Muscle of leg (tissue), 11 donors: ENCODE measurements around the gene OCRL. TPM values are rescaled to one million over a fixed set of nuclear protein-coding genes. Genes with fewer than 3 reads are reported as not detected.

ENCODE experiments used
- DNase-seq: peaks from one replicate; pipeline ENCODE4 v3.0.0; 2013
- H3K27ac ChIP-seq: one replicate; pipeline ENCODE4 v1.5.1; 2013; ENCODE audit warnings: mild to moderate bottlenecking, low read length, control low read depth
- H3K27me3 ChIP-seq: one replicate; pipeline ENCODE4 v1.6.1; 2013; ENCODE audit warnings: low read length; ENCODE audit not compliant: control insufficient read depth, insufficient read depth
- H3K36me3 ChIP-seq: one replicate; pipeline ENCODE4 v1.6.1; 2013; ENCODE audit warnings: low read length; ENCODE audit not compliant: control insufficient read depth, insufficient read depth
- H3K4me1 ChIP-seq: one replicate; pipeline ENCODE4 v1.6.1; 2013; ENCODE audit warnings: low read length; ENCODE audit not compliant: control insufficient read depth, insufficient read depth
- H3K4me3 ChIP-seq: one replicate; pipeline ENCODE4 v1.5.1; 2013; ENCODE audit warnings: low read length, control low read depth
- H3K9me3 ChIP-seq: replicated peaks from 2 replicates; pipeline ENCODE4 v1.6.1; 2013; ENCODE audit warnings: low read depth, low read length; ENCODE audit not compliant: control insufficient read depth
- WGBS: methylation state at CpG from one replicate; pipeline ENCODE4 v1.1.5; 2013; ENCODE audit warnings: missing lambda C conversion rate; ENCODE audit not compliant: insufficient coverage; 5-methylcytosine and 5-hydroxymethylcytosine counted together
- polyA plus RNA-seq, 8 donors: library from polyadenylated mRNA; unstranded; fragments of 120-200 nt; gene quantifications; one replicate each; pipeline versions ENCODE4 v1.2.1 to v1.2.3, GENCODE V29; 2013; ENCODE audit warnings: inconsistent platforms in 1 of 8, low replicate concordance in 1 of 8; ENCODE audit not compliant: insufficient read length in 8 of 8, insufficient read depth in 1 of 8
- total RNA-seq: library from RNA; stranded (reverse); fragments of 120-200 nt; gene quantifications from one replicate; pipeline ENCODE4 v1.2.4, GENCODE V29; 2013

Gene OCRL
- total and polyA plus RNA-seq, 9 donors: 7.7 to 17.3 (median 12.7) TPM

DNA sequence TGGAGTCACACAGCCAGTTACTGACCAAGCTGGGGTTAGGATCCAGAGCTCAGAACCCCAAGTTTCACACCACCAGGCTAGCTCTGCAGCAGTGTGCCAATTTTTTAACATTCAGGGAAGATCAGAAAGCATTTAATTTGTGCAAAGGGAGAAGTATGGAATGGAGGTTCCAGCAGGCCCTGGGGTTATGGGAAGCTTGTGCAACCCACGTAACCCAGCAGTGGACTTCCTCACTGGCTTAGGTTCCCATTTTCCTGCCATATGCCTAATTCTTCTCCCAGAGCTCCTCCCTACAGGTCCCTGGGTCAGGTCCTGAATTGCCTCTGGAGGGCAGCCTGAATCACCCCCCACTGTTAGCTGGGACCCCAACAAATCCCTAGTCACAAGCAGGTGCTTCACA lies 100.7 kb downstream of the OCRL start:
- H3K27ac ChIP-seq: no peak overlapping the region
- no peaks in the 10 kb centered on the region for H3K9me3 ChIP-seq
- DNase-seq: no peak
- H3K36me3 ChIP-seq: no peaks in the 10 kb centered on the region
- peaks cover 10% of the 10 kb centered on the region for H3K4me1 ChIP-seq
- WGBS: no CpG with 5 or more reads among the region's 1 CpG
- H3K4me3 ChIP-seq: no peak overlapping the region
- H3K27me3 ChIP-seq: peaks cover 37% of the 10 kb centered on the region

DNA sequence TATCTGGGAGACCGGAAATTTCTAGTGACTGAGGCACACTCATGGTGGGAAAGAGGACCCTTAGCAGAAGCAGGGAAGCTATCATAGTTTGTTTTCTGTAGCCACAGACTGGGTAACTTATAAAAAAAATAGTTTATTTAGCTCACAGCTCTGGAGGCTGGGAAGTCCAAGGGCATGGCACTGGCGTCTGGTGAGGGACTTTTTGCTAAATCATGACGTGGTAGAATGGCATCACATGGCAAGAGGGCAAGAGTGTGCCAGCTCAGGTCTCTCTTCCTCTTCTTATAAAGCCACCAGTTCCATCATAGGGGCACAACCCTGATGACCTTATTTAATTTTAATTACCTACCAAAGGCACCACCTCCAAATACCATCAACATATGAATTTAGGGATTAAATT lies 101.4 kb downstream of the OCRL start:
- WGBS: 76% methylated on average over 3 of the region's 3 CpGs
- Histone ChIP-seq H3K27ac (no peak overlapping the region), H3K9me3 (no peaks in the 10 kb centered on the region), H3K36me3 (no peaks in the 10 kb centered on the region), H3K27me3 (peaks cover 44% of the 10 kb centered on the region), H3K4me3 (no peak overlapping the region), H3K4me1 (peaks cover 14% of the 10 kb centered on the region)
- no peak for DNase-seq

- Histone ChIP-seq H3K27ac (no peak overlapping the region), H3K4me3 (no peak overlapping the region), H3K36me3 (no peaks in the 10 kb centered on the region), H3K27me3 (peaks cover 48% of the 10 kb centered on the region), H3K4me1 (peaks cover 19% of the 10 kb centered on the region), H3K9me3 (no peaks in the 10 kb centered on the region)
- 74% methylated on average over 3 of the region's 3 CpGs for WGBS
- no peak for DNase-seq
These were observed 101.9 kb downstream of the OCRL start for GRCh38 chrX:129641941-129642340.

Other genes starting within 250 kb of the OCRL start
- 75.3 TPM for gene SMARCA1, start 16.8 kb upstream of the OCRL start, total RNA-seq
- 10 to 100 TPM; 59.8 to 92.1 (median 85.3) TPM for gene SMARCA1, start 16.8 kb upstream of the OCRL start, polyA plus RNA-seq
- 5.7 TPM for gene APLN, start 114.7 kb downstream of the OCRL start, total RNA-seq
- gene APLN, start 114.7 kb downstream of the OCRL start, polyA plus RNA-seq: 10 to 100 TPM in 7 of 8 donors, 1 to 10 TPM in 1; 9.0 to 29.3 (median 17.4) TPM
- gene XPNPEP2, start 198.7 kb downstream of the OCRL start, total RNA-seq: 4.2 TPM
- gene XPNPEP2, start 198.7 kb downstream of the OCRL start, polyA plus RNA-seq: 10 to 100 TPM in 1 of 8 donors, 1 to 10 TPM in 7; 3.0 to 12.9 (median 4.7) TPM
- gene SASH3, start 239.7 kb downstream of the OCRL start, total RNA-seq: 2.4 TPM
- gene SASH3, start 239.7 kb downstream of the OCRL start, polyA plus RNA-seq: 1 to 10 TPM; 2.3 to 3.3 (median 2.7) TPM